KOPT-K1 (cell line): ENCODE results near the gene NOS1AP.

Experiments
- H3K27ac ChIP-seq: fragments of 200-600 bp; sonication (generic); 2 replicates; pipeline ENCODE4 v1.5.1; 2016; ENCODE audit warnings: antibody characterized with exemption, mild to moderate bottlenecking, low read depth, low read length; ENCODE audit not compliant: poor library complexity, severe bottlenecking
- H3K36me3 ChIP-seq: fragments of 200-600 bp; sonication (generic); 2 replicates; pipeline ENCODE4 v1.5.1; 2017; ENCODE audit warnings: antibody characterized with exemption, mild to moderate bottlenecking, low read length, moderate library complexity; ENCODE audit not compliant: insufficient read depth
- H3K9me3 ChIP-seq: fragments of 200-600 bp; sonication (generic); 2 replicates; pipeline ENCODE4 v1.5.1; 2017; ENCODE audit warnings: antibody characterized with exemption, low read length, mild to moderate bottlenecking; ENCODE audit not compliant: insufficient read depth, poor library complexity, severe bottlenecking

NOS1AP gene

DNA sequence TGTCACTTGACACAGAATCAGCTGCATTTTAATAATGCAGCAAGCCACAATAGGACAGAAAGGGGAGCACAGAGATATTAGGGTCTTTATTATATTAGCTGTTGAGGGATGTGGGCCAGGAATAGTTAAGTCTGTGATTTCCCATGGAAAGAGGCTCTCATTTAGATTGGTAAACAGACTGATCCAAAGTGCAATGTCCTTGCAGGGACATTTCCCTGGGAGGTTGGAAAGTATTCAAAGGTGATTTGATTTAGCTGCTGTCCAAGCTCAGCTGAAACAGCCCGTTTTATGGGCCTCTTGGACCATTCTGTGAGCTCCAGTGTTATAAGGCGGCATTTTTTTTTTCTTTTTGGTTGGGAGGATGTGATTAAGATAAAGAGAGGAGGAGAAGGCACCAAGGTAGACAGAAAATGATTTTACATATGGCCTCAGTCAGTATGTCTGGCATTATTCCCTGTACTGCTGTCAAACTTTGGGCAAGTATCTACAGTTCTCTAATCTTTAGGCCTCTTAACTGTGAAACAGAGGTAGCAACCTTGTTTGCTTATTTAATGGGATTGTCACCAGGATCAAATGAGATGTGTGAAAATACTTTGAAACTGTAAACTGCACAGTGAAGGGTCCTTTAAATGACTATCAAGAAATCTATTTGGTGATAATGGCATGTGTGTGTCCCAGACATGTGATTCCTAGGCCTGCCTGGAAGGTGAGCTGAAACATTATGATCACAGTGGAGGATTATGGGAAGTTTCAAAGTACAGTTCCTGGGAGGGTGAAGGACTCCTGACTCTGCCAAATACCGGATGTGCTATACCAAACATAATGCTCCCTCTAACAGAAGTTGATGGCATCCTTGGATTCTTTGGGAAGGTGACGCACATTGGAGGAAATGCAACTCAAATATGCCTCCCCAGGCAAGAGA, 62.2 kb downstream of the NOS1AP start:
- Histone ChIP-seq H3K36me3 (no peaks in the 10 kb centered on the region), H3K27ac (no peak overlapping the region), H3K9me3 (no peaks in the 10 kb centered on the region)

DNA sequence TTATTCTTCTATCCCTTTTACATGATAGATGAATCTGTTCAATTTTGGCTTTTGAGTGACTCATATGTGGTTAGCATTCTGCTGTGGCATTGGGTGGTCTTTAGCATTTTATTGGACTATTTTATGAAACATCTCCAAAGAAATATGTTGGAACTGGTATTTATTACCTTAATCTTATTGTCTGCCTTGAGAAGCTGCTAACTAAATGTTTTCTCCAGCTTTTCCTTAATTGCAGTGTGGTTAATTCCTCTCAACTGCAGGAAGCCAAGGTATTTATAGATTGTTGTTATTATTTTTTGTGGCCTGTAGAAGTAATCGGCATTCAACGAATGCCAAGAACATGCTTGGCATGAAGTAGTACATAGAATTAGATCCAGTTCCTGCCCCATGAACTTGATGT, 64.1 kb downstream of the NOS1AP start:
- Histone ChIP-seq H3K27ac (no peak overlapping the region), H3K36me3 (no peaks in the 10 kb centered on the region), H3K9me3 (no peaks in the 10 kb centered on the region)

DNA sequence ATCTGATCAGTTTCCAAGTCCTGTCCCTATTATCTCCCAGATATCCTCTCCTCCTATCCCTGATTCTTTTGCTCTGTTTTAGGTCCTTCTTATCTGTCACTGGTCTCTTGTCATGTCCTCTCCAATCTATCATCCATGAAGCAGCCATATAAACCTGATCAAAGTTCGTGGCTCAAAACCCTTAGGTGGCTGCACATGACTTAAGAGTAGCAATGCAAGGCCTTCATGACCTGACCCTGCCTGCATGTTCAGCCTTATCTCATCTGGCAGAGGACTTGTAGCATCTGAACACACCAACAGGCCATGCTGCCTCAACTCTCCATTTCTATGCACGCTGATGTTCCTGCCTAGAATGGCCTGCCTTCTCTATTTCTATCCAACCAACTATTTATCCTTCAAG, 65.2 kb downstream of the NOS1AP start:
- no peaks in the 10 kb centered on the region for H3K36me3 ChIP-seq
- no peaks in the 10 kb centered on the region for H3K9me3 ChIP-seq
- no peak overlapping the region for H3K27ac ChIP-seq

DNA sequence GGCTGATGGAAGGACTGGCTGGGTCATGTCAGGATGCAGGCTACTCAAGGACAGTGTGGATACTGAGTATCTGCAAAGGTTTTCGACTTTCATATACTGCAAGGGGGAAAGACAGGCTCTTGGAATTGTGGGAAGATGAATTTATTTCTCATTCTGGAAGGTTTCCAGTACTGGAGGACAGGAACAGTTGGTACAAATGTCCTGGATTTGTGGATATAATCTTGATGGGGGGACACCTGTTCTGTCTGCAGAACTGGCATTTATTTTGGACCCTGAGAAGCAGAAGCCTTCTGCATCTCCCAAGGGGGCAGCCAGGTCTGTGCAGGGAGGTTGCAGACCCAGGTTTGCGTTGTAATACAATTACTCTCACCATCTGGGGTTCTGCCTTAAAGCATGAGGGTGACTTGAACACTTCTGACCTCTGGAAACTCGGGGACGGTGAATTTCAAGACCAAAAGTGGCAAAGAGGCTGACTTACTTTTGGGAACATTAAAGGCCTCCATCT, 65.8 kb downstream of the NOS1AP start:
- H3K9me3 ChIP-seq, result no peaks in the 10 kb centered on the region
- no peak overlapping the region for H3K27ac ChIP-seq
- no peaks in the 10 kb centered on the region for H3K36me3 ChIP-seq

DNA sequence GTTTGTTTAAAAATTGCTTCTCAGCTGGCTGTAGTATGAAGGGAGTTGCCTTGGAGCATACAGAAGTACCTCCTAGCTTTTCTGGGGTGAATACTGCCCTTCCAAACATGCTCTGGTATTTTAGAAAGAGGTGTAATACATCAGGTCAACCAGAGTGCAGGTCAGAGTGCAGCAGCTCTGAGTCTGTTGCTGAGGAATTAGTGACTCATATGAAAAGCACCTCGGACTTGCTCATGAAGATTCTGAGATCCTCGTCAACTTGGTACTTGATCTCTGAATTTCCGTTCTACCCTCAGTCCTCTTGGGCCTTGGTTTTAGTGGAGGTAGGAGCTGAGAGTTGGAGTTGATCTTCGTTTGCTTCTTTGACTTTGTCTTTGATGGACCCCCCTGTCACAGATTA, 67.3 kb downstream of the NOS1AP start:
- H3K9me3 ChIP-seq, result no peaks in the 10 kb centered on the region
- no peak overlapping the region for H3K27ac ChIP-seq
- H3K36me3 ChIP-seq, result no peaks in the 10 kb centered on the region

DNA sequence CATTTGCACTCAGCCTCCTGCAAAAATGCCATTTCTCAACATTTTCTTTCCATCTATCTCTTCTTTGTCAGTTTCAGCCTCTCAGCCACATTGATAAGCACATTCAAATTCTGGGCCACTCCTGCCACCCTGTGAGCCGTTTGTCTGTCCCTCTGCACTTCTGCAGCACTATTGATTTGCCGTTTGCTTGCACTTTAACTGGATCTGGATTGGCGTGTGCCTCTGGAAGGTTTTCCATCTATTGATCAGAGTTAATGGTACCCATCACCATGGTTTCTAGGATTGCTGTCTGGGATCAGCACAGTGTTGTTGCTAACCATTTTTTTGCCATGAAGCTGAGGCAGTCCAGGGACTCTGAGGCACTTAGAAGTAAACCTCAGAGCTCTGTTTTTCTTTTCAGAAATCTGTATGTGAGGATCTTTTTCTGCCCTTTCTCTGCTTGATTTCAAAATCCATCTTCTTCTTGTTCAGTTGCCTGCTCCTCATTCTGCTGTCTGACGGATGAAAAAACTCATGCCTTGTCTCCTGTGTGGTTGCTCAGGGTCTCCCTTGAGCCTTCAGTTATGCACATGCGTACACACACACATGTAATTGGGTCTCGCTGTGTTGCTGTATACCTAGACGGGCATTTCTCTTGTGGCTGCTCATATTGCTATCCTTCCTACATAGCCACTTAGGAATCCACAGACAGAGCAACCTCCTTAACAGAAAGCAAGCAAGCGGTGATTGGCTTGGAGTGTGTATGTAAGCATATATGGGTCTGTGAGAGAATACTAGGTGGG, 67.9 kb downstream of the NOS1AP start:
- H3K27ac ChIP-seq, result no peak overlapping the region
- no peaks in the 10 kb centered on the region for H3K9me3 ChIP-seq
- no peaks in the 10 kb centered on the region for H3K36me3 ChIP-seq

DNA sequence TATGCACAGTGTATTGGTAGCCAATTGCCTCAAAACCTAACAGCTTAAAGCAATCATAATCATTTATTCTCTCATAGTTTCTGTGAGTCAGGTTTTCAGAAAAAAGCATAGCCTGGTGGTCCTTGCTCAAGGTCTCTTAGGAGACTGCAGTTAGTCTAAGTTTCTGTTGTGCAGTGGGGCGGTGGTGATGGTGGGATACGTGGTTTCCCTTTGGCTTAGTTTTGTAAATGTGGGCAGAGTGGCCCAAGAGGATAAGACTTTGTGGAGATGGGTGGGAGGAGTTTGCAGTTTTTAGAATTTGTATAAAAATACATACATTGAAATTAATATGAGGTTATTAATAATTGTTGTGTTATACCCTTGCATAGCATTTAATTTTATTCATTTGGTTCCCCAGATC, 68.6 kb downstream of the NOS1AP start:
- Histone ChIP-seq H3K36me3 (no peaks in the 10 kb centered on the region), H3K27ac (no peak overlapping the region), H3K9me3 (no peaks in the 10 kb centered on the region)

DNA sequence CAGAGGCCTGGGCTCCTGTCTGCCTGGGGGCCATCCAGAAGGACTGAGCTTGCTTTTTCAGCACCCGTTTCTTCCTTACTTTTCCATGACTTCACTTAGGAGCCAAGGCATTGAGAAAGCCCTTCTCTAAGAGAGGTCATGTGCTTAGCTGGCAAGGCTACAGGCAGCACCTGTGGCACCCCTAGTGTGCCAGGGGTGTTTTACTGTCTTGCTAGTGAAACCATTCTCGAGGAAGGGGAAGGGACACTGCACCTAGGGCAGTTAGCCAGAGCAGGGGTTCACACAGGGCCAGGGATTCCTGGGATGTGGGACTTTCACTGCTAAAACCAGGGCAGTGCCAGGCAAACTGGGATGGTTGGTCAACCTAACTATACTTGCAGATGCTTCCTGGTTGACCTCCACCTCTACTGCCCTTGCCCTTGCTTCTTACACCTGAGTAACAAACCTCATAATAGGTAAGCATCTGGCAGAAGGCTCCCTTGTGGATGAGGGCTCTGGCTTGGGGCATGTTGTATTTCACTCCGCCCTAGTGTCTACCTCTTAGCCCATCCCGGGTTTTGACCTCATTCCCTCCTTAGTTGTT, 69.2 kb downstream of the NOS1AP start:
- Histone ChIP-seq H3K27ac (no peak overlapping the region), H3K36me3 (no peaks in the 10 kb centered on the region), H3K9me3 (no peaks in the 10 kb centered on the region)

DNA sequence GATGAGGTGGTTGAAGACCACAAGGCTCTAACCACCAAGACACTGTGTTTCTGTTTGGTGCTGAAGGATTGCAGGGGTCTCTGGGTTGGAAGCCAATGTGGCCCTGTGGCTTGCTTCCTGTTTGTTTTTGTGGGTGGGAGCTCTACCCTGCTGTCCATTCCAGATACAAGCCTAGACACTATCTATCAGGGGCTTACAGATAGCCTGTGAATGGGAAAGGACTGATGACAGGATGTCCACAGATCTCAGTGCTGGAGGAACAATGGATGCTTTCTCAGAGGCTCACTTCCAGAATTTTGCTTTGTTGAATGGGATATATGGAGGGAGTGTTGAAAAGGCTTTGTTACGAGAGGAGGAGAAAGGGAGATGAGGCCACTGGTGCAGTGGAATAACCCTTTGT, 69.7 kb downstream of the NOS1AP start:
- no peaks in the 10 kb centered on the region for H3K9me3 ChIP-seq
- no peak overlapping the region for H3K27ac ChIP-seq
- no peaks in the 10 kb centered on the region for H3K36me3 ChIP-seq

DNA sequence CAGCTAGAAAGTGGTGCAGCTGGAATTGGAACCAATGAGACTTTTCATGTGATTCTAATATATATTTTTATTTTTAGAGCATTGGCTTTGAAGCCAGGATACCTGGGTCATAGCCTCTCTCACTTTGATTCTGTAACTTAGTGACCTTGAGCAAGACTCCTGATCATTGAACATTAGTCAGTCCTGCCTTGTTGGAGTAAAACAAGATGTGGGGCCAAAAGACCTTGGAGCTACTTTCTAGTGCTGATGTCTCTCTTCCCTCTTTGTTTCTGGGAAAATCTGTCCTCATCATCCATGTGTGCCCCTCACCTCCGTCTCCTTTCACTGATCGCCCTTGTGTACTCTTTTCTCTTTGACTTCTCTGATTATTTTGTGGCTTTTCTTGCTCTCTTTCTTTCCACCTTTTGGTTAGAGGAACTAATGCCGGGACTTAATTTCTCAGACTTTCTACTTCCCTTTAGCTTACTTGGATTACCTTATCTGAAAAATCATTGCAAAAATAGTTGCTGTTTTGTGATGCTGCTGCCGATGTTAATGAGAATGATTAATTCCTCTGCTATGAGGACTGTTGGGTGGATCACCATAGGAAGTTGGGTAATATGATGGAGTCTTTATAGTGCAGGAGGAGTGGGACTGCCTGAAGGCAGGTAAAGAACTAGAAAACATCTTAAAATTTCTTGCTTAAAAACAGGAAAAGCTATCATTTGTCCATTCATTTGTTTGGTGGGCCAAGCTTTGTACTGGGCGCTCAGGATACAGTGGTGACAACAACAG, 72.0 kb downstream of the NOS1AP start:
- Histone ChIP-seq H3K9me3 (no peaks in the 10 kb centered on the region), H3K36me3 (no peaks in the 10 kb centered on the region), H3K27ac (no peak overlapping the region)

DNA sequence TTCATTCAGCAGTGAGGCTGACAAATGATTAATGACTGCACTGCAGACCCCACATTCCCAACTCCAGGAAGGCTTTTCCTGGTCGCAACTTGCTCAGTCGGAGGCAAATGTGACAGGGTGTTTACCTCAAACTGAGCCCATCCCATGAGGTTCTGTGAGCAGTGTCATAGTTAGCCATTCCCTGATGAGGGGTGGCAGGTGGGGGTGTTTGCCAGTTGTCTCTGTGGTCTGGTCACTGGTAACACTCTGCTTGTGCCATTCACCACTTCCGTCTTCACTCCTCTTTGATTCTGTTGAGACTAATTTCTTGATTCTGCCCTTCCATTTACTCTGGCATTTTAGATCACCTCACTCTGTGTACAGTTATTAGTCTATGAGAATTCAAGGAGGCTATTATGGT, 73.5 kb downstream of the NOS1AP start:
- no peaks in the 10 kb centered on the region for H3K9me3 ChIP-seq
- H3K36me3 ChIP-seq, result no peaks in the 10 kb centered on the region
- no peak overlapping the region for H3K27ac ChIP-seq

DNA sequence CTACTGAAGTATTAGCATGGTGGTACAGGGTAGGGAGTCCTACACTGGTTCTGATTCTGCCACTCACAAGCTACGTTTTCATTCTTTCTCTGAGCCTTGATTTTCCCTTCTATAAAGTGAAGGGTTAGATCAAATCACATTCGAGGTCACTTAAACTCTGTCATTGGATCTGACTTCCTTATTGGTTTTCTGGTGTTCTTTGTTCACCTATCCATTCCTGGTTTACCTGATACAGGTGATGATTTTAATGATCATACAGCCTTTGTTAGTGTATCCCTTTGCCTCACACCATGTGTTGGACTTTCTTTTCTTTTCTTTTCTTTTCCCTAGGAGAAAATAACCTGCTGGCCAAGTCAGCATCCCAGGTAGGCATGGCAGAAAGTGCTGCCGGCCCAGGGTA, 74.8 kb downstream of the NOS1AP start:
- Histone ChIP-seq H3K27ac (no peak overlapping the region), H3K9me3 (no peaks in the 10 kb centered on the region), H3K36me3 (no peaks in the 10 kb centered on the region)

DNA sequence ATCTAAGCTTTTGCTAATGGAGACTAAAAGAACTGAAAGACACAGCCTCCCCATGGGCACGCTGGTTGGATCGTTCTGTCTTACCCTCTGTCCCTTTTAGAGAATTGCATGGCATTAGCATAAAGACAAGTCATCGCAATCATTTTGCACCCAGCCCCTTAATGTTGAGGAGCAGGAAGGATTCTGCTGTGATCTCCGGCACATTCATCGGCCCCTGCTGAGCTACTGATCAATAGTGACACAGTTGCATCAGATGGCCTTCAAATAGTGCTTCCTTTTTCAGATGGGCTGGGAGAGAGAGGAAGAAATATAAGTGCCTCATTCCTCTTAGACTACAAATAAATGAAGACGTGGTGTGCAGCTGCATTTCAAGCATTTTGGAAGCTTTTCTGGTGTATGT, 75.4 kb downstream of the NOS1AP start:
- H3K9me3 ChIP-seq, result no peaks in the 10 kb centered on the region
- no peak overlapping the region for H3K27ac ChIP-seq
- H3K36me3 ChIP-seq, result no peaks in the 10 kb centered on the region

DNA sequence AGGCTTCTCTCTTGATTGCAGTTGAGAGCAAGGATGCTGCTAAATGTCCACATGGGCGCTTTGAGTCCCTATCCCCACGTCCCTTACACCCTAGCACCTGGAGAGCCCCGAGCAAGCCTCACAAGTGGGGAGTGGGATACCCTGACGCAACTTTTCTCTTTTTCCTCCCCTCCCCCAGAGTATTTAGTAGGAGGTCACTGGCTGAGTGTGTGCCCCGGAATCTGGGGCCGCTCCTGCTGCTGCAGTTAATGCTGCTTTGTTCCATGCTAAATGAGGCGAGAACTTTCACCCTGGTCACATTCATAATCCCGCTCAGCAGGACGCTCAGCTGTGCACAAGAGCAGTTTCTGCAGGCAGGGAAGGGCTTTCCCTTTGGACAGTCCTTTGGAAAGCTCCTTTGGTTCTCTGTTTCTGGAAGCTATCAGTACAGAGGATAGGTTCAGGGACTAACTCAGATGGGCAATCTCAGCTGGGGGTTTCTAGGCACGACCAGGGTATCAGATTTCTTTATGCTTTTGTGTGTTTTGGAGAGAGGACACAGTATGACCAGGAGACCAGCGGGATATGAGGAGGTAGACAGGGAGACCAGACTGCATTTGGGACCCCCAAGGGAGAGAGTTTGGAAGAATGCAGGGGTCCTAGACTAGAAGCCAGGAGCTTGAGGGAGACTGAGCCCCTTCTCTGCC, 75.9 kb downstream of the NOS1AP start:
- Histone ChIP-seq H3K9me3 (no peaks in the 10 kb centered on the region), H3K36me3 (no peaks in the 10 kb centered on the region), H3K27ac (no peak overlapping the region)
